Smooth muscle cell (in vitro differentiated cells): Measurements from ENCODE around the gene AIFM1. TPM values are rescaled to one million over a fixed set of nuclear protein-coding genes. Genes with fewer than 3 reads are reported as not detected.
A peak's percentile ranks its signal among the peaks of the same experiment; 100 is the strongest.

ENCODE experiments used
- DNase-seq: peaks from one replicate; lab custom pipeline; 2025; ENCODE audit not compliant: unreplicated experiment; lab: John Stamatoyannopoulos, UW
- H2AFZ ChIP-seq: fragments of 200-600 bp; sonication (generic); 2 replicates; pipeline ENCODE4 v1.6.0; 2016; ENCODE audit warnings: antibody characterized with exemption, low read depth, mild to moderate bottlenecking
- H3F3A ChIP-seq: fragments of 200-600 bp; sonication (generic); 2 replicates; pipeline ENCODE4 v1.6.0; 2017; ENCODE audit warnings: antibody characterized with exemption, low read depth
- H3K27ac ChIP-seq: fragments of 200-600 bp; sonication (generic); 2 replicates; pipeline ENCODE4 v1.5.1; 2016; ENCODE audit warnings: low read depth, mild to moderate bottlenecking
- H3K27me3 ChIP-seq: fragments of 200-600 bp; sonication (generic); 2 replicates; pipeline ENCODE4 v1.6.1; 2016; ENCODE audit warnings: low read depth, mild to moderate bottlenecking
- H3K36me3 ChIP-seq: fragments of 200-600 bp; sonication (generic); 2 replicates; pipeline ENCODE4 v1.5.1; 2016; ENCODE audit warnings: low read depth
- H3K4me1 ChIP-seq: fragments of 200-600 bp; sonication (generic); 2 replicates; pipeline ENCODE4 v1.5.1; 2016; ENCODE audit warnings: low read depth
- H3K4me2 ChIP-seq: fragments of 200-600 bp; sonication (generic); 2 replicates; pipeline ENCODE4 v1.6.0; 2016; ENCODE audit warnings: mild to moderate bottlenecking
- H3K4me3 ChIP-seq: fragments of 200-600 bp; sonication (generic); 2 replicates; pipeline ENCODE4 v1.5.1; 2016; ENCODE audit warnings: mild to moderate bottlenecking
- H3K79me2 ChIP-seq: fragments of 200-600 bp; sonication (generic); 2 replicates; pipeline ENCODE4 v1.6.0; 2016; ENCODE audit warnings: low read depth, mild to moderate bottlenecking
- H3K9ac ChIP-seq: fragments of 200-600 bp; sonication (generic); 2 replicates; pipeline ENCODE4 v1.6.0; 2016; ENCODE audit warnings: low read depth
- H3K9me3 ChIP-seq: fragments of 200-600 bp; sonication (generic); replicated peaks from 2 replicates; pipeline ENCODE4 v1.5.1; 2016; ENCODE audit warnings: low read depth
- H4K20me1 ChIP-seq: fragments of 200-600 bp; sonication (generic); 2 replicates; pipeline ENCODE4 v1.6.0; 2016; ENCODE audit warnings: low read depth
- CTCF ChIP-seq: fragments of 200-600 bp; sonication (generic); IDR thresholded peaks from 2 replicates; pipeline ENCODE4 v1.5.1; 2017; ENCODE audit warnings: borderline replicate concordance, mild to moderate bottlenecking, antibody characterized with exemption; ENCODE audit not compliant: insufficient read depth, poor library complexity, severe bottlenecking
- WGBS: methylation state at CpG from one replicate; pipeline ENCODE4 v1.1.7; 2016; ENCODE audit warnings: low lambda C conversion rate; 5-methylcytosine and 5-hydroxymethylcytosine counted together
- polyA plus RNA-seq: library from polyadenylated mRNA; unstranded; fragments of >200 nt; fragmentation: Nextera tagmentation; extraction: Ambion mirVana; gene quantifications from 2 replicates; pipeline ENCODE4 v1.2.1, GENCODE V29; 2016
- total RNA-seq: library from RNA; depleted of rRNA; stranded (reverse); fragments of >200 nt; gene quantifications from 2 replicates; pipeline ENCODE4 v1.2.3, GENCODE V29; 2014

AIFM1 gene
- total and polyA plus RNA-seq, 2 experiments from 2014 or later, result 35.8 to 39.0 TPM

GRCh38 chrX:130179579-130180215, 14.1 kb upstream of the AIFM1 start:
- no peak for TF ChIP-seq CTCF
- H3K27ac ChIP-seq, result peak overlapping the region; percentile 17
- no peak overlapping the region for H3K9ac ChIP-seq
- H4K20me1 ChIP-seq, result no peaks in the 10 kb centered on the region
- H3K4me1 ChIP-seq, result no peaks in the 10 kb centered on the region
- H3K4me3 ChIP-seq, result no peak overlapping the region
- no peak overlapping the region for H2AFZ ChIP-seq
- H3K27me3 ChIP-seq, result no peaks in the 10 kb centered on the region
- H3K9me3 ChIP-seq, result no peaks in the 10 kb centered on the region
- no peaks in the 10 kb centered on the region for H3K79me2 ChIP-seq
- DNase-seq, result no peak
- H3K4me2 ChIP-seq, result peak overlapping the region; percentile 39
- no peaks in the 10 kb centered on the region for H3F3A ChIP-seq
- H3K36me3 ChIP-seq, result no peaks in the 10 kb centered on the region
- 58% methylated on average over 7 of the region's 7 CpGs for WGBS

GRCh38 chrX:130179170-130179569, 13.5 kb upstream of the AIFM1 start:
- Histone ChIP-seq H3K4me2 (peak overlapping the region; percentile 39), H3K9me3 (no peaks in the 10 kb centered on the region), H3K27ac (peak overlapping the region; percentile 17), H4K20me1 (no peaks in the 10 kb centered on the region), H2AFZ (no peak overlapping the region), H3K9ac (no peak overlapping the region), H3K27me3 (no peaks in the 10 kb centered on the region), H3K36me3 (no peaks in the 10 kb centered on the region), H3K79me2 (no peaks in the 10 kb centered on the region), H3F3A (no peaks in the 10 kb centered on the region), H3K4me1 (no peaks in the 10 kb centered on the region), H3K4me3 (no peak overlapping the region)
- TF ChIP-seq CTCF, result no peak
- no peak for DNase-seq
- WGBS, result 74% methylated on average over 5 of the region's 5 CpGs

- no peaks in the 10 kb centered on the region for H3K79me2 ChIP-seq
- H4K20me1 ChIP-seq, result no peaks in the 10 kb centered on the region
- H3K27ac ChIP-seq, result no peak overlapping the region
- H3K4me1 ChIP-seq, result peaks cover 5% of the 10 kb centered on the region
- no peaks in the 10 kb centered on the region for H3K36me3 ChIP-seq
- no peak overlapping the region for H3K4me2 ChIP-seq
- 70% methylated on average over 4 of the region's 4 CpGs for WGBS
- H3K9me3 ChIP-seq, result no peaks in the 10 kb centered on the region
- no peaks in the 10 kb centered on the region for H3K27me3 ChIP-seq
- no peak overlapping the region for H3K9ac ChIP-seq
- H3K4me3 ChIP-seq, result no peak overlapping the region
- H3F3A ChIP-seq, result no peaks in the 10 kb centered on the region
- no peak overlapping the region for H2AFZ ChIP-seq
- DNase-seq, result no peak
- no peak for TF ChIP-seq CTCF
Observed at GRCh38 chrX:130176942-130177341, 11.3 kb upstream of the AIFM1 start.

- no peak for DNase-seq
- H2AFZ ChIP-seq, result no peak overlapping the region
Observed at GRCh38 chrX:130176354-130176776, 10.7 kb upstream of the AIFM1 start.

More at GRCh38 chrX:130176354-130176776, 10.7 kb upstream of the AIFM1 start:
- Histone ChIP-seq H3K4me2 (no peak overlapping the region), H4K20me1 (no peaks in the 10 kb centered on the region), H3K79me2 (no peaks in the 10 kb centered on the region), H3K27me3 (no peaks in the 10 kb centered on the region), H3F3A (no peaks in the 10 kb centered on the region), H3K27ac (no peak overlapping the region), H3K36me3 (no peaks in the 10 kb centered on the region), H3K9ac (no peak overlapping the region), H3K9me3 (no peaks in the 10 kb centered on the region), H3K4me1 (peaks cover 5% of the 10 kb centered on the region), H3K4me3 (no peak overlapping the region)
- TF ChIP-seq CTCF, result no peak
